ENCODE results near the gene KCNN3. TPM values are rescaled to one million over a fixed set of nuclear protein-coding genes. Genes with fewer than 3 reads are reported as not detected.

The KCNN3 gene
- total and polyA plus RNA-seq, 2 donors (not counting 1 experiment from before 2014, with no cell fraction given), result 0.17 to 0.82 TPM

- Mint-ChIP-seq H3K27ac (no peak overlapping the region), H3K9me3 (ENCODE audit: insufficient read depth) (no peaks in the 10 kb centered on the region), H3K27me3 (peaks cover 29% of the 10 kb centered on the region), H3K4me1 (no peaks in the 10 kb centered on the region), H3K4me3 (no peak overlapping the region)
- Histone ChIP-seq H4K20me1 (ENCODE audit: control insufficient read depth, insufficient read depth, low read length, poor library complexity, severe bottlenecking) (no peaks in the 10 kb centered on the region), H3K27me3 (replicated peaks in 1 of 4; ENCODE audit: control extremely low read depth in 1 of 4, control insufficient read depth in 3 of 4, insufficient read depth in 4 of 4, low read length in 3 of 4) (peaks cover 0 to 8% (median 3%) of the 10 kb centered on the region in 4 experiments), H3K79me2 (ENCODE audit: control insufficient read depth, insufficient read depth, low read length) (no peaks in the 10 kb centered on the region), H3K4me2 (replicated peaks; ENCODE audit: low read depth, low read length, poor library complexity, severe bottlenecking) (no peak overlapping the region), H2AFZ (ENCODE audit: insufficient read depth, low read depth, low read length, poor library complexity, severe bottlenecking) (no peak overlapping the region), H3K4me3 (ENCODE audit: control extremely low read depth in 1 of 5, extremely low read depth in 1 of 5, insufficient read depth in 1 of 5, low read depth in 2 of 5, low read length in 4 of 5) (no peak overlapping the region), H3K27ac (ENCODE audit: low read length in 2 of 2) (no peak overlapping the region), H3K4me1 (ENCODE audit: control insufficient read depth in 2 of 2, insufficient read depth in 2 of 2, low read length in 2 of 2) (no peaks in the 10 kb centered on the region), H3K36me3 (replicated peaks in 1 of 2; ENCODE audit: control extremely low read depth in 1 of 2, control insufficient read depth in 1 of 2, extremely low read depth in 1 of 2, insufficient read depth in 2 of 2, low read length in 1 of 2) (no peaks in the 10 kb centered on the region), H3K9me3 (ENCODE audit: control extremely low read depth in 1 of 3, control insufficient read depth in 2 of 3, insufficient read depth in 1 of 3, low read length in 2 of 3) (no peaks in the 10 kb centered on the region), H3K9ac (ENCODE audit: low read length) (no peak overlapping the region)
- DNase-seq, result no peak
- ChIA-PET POLR2A (no interaction called here), CTCF (interaction anchor here (0.6 to 1.2 kb wide), 4 partner anchors 97 to 281 kb away, joined by 3 to 4 read pairs (median 4); no protein-coding TSS in a partner anchor)
- intact Hi-C loops (cut with micrococcal nuclease), result no loop called here
- TF ChIP-seq EZH2 (IDR thresholded peaks at IDR 0.05; ENCODE audit: borderline replicate concordance, insufficient read depth, low read depth, low read length, poor library complexity, severe bottlenecking), result no peak
- no peak for TF ChIP-seq CTCF (IDR thresholded peaks at IDR 0.05)
- 20% methylated on average over 1 of the region's 2 CpGs for WGBS (ENCODE audit: insufficient coverage)
- no peak for ATAC-seq (ENCODE audit: low read depth)
Observed at GRCh38 chr1:154663471-154664060, 206.5 kb downstream of the KCNN3 start.

- no peak overlapping the region for H3K4me3 ChIP-seq (ENCODE audit: control extremely low read depth in 1 of 5, extremely low read depth in 1 of 5, insufficient read depth in 1 of 5, low read depth in 2 of 5, low read length in 4 of 5)
- H3K4me1 Mint-ChIP-seq, result no peaks in the 10 kb centered on the region
- H3K79me2 ChIP-seq (ENCODE audit: control insufficient read depth, insufficient read depth, low read length), result no peaks in the 10 kb centered on the region
- H4K20me1 ChIP-seq (ENCODE audit: control insufficient read depth, insufficient read depth, low read length, poor library complexity, severe bottlenecking), result no peaks in the 10 kb centered on the region
- H3K9ac ChIP-seq (ENCODE audit: low read length), result no peak overlapping the region
- H3K4me1 ChIP-seq (ENCODE audit: control insufficient read depth in 2 of 2, insufficient read depth in 2 of 2, low read length in 2 of 2), result no peaks in the 10 kb centered on the region
- no peaks in the 10 kb centered on the region for H3K9me3 Mint-ChIP-seq (ENCODE audit: insufficient read depth)
- no peak overlapping the region for H3K4me2 ChIP-seq (replicated peaks; ENCODE audit: low read depth, low read length, poor library complexity, severe bottlenecking)
- H3K4me3 Mint-ChIP-seq, result no peak overlapping the region
- H3K27ac Mint-ChIP-seq, result no peak overlapping the region
- TF ChIP-seq CTCF (IDR thresholded peaks at IDR 0.05), result no peak
- TF ChIP-seq EZH2 (IDR thresholded peaks at IDR 0.05; ENCODE audit: borderline replicate concordance, insufficient read depth, low read depth, low read length, poor library complexity, severe bottlenecking), result no peak
- peak; percentile 7 for DNase-seq
- H3K27me3 ChIP-seq (replicated peaks in 1 of 4; ENCODE audit: control extremely low read depth in 1 of 4, control insufficient read depth in 3 of 4, insufficient read depth in 4 of 4, low read length in 3 of 4), result peaks cover 0 to 16% (median 10%) of the 10 kb centered on the region in 4 experiments
- POLR2A ChIA-PET, result no interaction called here
- H2AFZ ChIP-seq (ENCODE audit: insufficient read depth, low read depth, low read length, poor library complexity, severe bottlenecking), result no peak overlapping the region
- H3K36me3 ChIP-seq (replicated peaks in 1 of 2; ENCODE audit: control extremely low read depth in 1 of 2, control insufficient read depth in 1 of 2, extremely low read depth in 1 of 2, insufficient read depth in 2 of 2, low read length in 1 of 2), result no peaks in the 10 kb centered on the region
- intact Hi-C loops (cut with micrococcal nuclease), result no loop called here
- peaks cover 0 to 1% (median 0%) of the 10 kb centered on the region in 3 donors for H3K9me3 ChIP-seq (ENCODE audit: control extremely low read depth in 1 of 3, control insufficient read depth in 2 of 3, insufficient read depth in 1 of 3, low read length in 2 of 3)
- no peak overlapping the region for H3K27ac ChIP-seq (ENCODE audit: low read length in 2 of 2)
- WGBS (ENCODE audit: insufficient coverage), result 88% methylated on average over 1 of the region's 2 CpGs
- CTCF ChIA-PET, result no interaction called here
- H3K27me3 Mint-ChIP-seq, result peaks cover 41% of the 10 kb centered on the region
- no peak for ATAC-seq (ENCODE audit: low read depth)
Observed at GRCh38 chr1:154661110-154661509, 209.0 kb downstream of the KCNN3 start.

Data from B cell (primary cell).